ENCODE results near the gene TRIM34.
"Not testable (repeated sequence)": the region's sequence is repeated elsewhere in the genome, so short reads cannot be mapped to it uniquely, and the experiment has no call there.

The TRIM34 gene

GRCh38 chr11:5624489-5625279 is at the start of gene TRIM34:
Gene TRIM34, plus strand, starts transcription at chr11:5625001. Its CDS starts 7,331 bp downstream, at chr11:5632332.
- DNase-seq (ENCODE audit: low read depth in 2 of 3, low spot score in 1 of 3) = peak; percentile 29 to 60 (median 30)

- DNase-seq (ENCODE audit: low read depth in 2 of 3, low spot score in 1 of 3) = no peak
Observed at GRCh38 chr11:5575152-5575551, 49.6 kb upstream of the TRIM34 start.

GRCh38 chr11:5577101-5577500 is 47.7 kb upstream of the TRIM34 start:
- DNase-seq (ENCODE audit: low read depth in 2 of 3, low spot score in 1 of 3) = no peak

DNA sequence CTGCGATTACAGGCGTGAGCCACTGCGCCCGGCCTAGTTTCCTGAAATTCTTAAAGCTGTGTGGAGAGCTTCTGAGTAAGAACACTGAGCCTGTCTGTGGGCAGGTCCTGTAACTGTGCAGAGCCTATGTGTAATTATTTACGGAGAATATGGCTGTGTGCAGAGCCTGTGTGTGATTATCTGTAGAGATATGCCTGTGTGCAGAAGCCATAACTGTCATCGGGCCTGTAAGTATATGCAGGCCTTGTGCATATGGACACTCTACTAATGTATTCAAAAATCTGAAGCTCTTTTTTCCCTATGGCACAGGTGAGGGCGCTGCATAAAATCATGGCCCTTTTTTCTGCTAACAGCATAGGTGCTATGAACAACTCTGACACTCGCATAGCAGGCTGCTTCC is 44.2 kb upstream of the TRIM34 start, which contains the start of gene OR52B6:
Gene OR52B6 (plus strand): TSS at position 301 of the 400 bp plus-strand sequence. CDS start 0 bp downstream, at position 301.
- DNase-seq (ENCODE audit: low read depth in 2 of 3, low spot score in 1 of 3) = no peak

- DNase-seq (ENCODE audit: low read depth in 2 of 3, low spot score in 1 of 3) = no peak
Observed at GRCh38 chr11:5581014-5581413, 43.8 kb upstream of the TRIM34 start.

- not testable (repeated sequence) for DNase-seq (ENCODE audit: low read depth in 2 of 3, low spot score in 1 of 3)
Observed at GRCh38 chr11:5584458-5584857, 40.3 kb upstream of the TRIM34 start.

DNA sequence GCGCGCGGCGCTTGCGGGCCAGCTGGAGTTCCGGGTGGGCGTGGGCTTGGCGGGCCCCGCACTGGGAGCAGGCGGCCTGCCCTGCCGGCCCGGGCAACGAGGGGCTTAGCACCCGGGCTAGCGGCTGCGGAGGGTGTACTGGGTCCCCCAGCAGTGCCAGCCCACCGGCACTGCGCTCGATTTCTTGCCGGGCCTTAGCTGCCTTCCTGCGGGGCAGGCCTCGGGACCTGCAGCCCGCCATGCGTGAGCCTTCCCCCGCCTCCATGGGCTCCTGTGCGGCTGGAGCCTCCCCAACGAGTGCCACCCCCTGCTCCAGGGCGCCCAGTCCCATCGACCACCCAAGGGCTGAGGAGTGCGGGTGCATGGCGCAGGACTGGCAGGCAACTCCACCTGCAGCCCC is 34.9 kb upstream of the TRIM34 start:
- not testable (repeated sequence) for DNase-seq (ENCODE audit: low read depth in 2 of 3, low spot score in 1 of 3)

DNA sequence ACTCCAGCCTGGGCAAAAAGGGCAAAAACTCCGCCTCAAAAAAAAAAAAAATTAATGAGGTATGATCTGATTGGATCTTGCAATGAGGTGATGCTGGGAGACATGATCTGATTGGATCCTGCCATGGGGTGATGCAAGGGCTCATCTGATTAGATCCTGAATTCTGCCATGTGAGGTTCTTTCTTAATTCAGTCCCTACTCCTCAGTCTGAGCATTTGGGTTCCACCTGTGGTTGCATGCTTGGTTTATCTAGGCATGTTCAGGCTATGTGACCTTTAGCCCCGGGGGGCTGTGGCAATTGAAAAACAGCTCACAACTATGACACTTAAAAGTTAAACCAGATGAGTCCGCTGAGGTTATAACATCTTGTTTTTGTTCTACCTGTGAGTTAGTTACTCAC is 33.2 kb upstream of the TRIM34 start:
- DNase-seq (ENCODE audit: low read depth in 2 of 3, low spot score in 1 of 3) = no peak

- DNase-seq (ENCODE audit: low read depth in 2 of 3, low spot score in 1 of 3) = no peak
Observed at GRCh38 chr11:5592615-5593014, 32.2 kb upstream of the TRIM34 start.

DNA sequence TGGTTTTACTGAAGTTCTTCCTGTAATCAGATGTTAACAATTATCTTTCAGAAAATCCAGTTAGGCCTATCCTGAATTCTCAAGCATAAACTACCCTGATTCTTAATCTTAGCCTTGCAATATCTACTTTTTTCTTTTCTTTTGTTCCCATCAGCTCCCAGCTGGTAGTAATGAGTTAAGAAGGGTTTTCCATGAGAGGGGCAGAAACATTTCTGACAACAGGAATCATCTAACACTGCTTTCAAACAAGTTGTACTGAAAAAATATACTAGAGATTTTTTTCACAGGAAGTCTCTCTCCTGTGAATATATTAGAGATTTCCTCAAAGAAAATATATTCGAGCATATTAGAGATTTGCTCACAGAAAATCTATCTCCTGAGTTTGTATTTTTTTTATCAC is 31.7 kb upstream of the TRIM34 start:
- DNase-seq (ENCODE audit: low read depth in 2 of 3, low spot score in 1 of 3) = no peak

- DNase-seq (ENCODE audit: low read depth in 2 of 3, low spot score in 1 of 3) = no peak
Observed at GRCh38 chr11:5596607-5597201, 28.1 kb upstream of the TRIM34 start, which contains the start of gene TRIM6. Gene TRIM6, plus strand, starts transcription at chr11:5596637. Its CDS starts 261 bp downstream, at chr11:5596898.

GRCh38 chr11:5597953-5598352 is 26.8 kb upstream of the TRIM34 start:
- no peak for DNase-seq (ENCODE audit: low read depth in 2 of 3, low spot score in 1 of 3)

DNA sequence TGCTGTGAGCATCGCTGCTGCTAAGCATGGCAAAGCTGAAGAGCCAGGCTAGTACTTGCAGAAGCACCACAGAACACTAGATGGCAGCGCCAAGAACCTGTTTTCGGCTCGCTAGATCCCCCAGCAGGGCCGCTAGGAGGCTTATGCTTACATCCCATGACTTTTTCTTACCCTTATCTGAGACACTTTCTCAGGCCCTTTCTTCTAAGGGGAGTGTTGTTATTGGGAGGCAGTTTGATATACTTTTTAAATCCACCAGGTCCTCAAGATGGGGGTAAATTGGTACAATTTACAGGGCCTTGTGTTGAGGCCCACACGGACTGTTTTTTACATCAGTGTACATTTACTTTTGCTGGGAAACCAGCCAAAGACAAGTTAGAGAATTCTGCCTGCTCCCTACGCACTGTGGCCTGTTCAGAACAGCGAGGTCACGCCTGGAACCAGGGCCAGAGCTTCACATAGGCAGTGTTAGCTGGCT is 24.4 kb upstream of the TRIM34 start:
- peak; percentile 35 to 41 (median 38) for DNase-seq (ENCODE audit: low read depth in 2 of 3, low spot score in 1 of 3)

GRCh38 chr11:5602791-5603190 is 22.0 kb upstream of the TRIM34 start:
- DNase-seq (ENCODE audit: low read depth in 2 of 3, low spot score in 1 of 3) = not testable (repeated sequence)

DNA sequence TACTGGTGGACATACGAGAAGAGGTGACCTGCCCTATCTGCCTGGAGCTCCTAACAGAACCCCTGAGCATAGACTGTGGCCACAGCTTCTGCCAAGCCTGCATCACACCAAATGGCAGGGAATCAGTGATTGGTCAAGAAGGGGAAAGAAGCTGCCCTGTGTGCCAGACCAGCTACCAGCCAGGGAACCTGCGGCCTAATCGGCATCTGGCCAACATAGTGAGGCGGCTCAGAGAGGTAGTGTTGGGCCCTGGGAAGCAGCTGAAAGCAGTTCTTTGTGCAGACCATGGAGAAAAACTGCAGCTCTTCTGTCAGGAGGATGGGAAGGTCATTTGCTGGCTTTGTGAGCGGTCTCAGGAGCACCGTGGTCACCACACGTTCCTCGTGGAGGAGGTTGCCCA is 21.5 kb upstream of the TRIM34 start:
- DNase-seq (ENCODE audit: low read depth in 2 of 3, low spot score in 1 of 3) = no peak

GRCh38 chr11:5604896-5605295 is 19.9 kb upstream of the TRIM34 start:
- DNase-seq (ENCODE audit: low read depth in 2 of 3, low spot score in 1 of 3) = no peak

GRCh38 chr11:5605849-5606248 is 19.0 kb upstream of the TRIM34 start:
- DNase-seq (ENCODE audit: low read depth in 2 of 3, low spot score in 1 of 3) = no peak

GRCh38 chr11:5608808-5609207 is 16.0 kb upstream of the TRIM34 start:
- no peak for DNase-seq (ENCODE audit: low read depth in 2 of 3, low spot score in 1 of 3)

DNA sequence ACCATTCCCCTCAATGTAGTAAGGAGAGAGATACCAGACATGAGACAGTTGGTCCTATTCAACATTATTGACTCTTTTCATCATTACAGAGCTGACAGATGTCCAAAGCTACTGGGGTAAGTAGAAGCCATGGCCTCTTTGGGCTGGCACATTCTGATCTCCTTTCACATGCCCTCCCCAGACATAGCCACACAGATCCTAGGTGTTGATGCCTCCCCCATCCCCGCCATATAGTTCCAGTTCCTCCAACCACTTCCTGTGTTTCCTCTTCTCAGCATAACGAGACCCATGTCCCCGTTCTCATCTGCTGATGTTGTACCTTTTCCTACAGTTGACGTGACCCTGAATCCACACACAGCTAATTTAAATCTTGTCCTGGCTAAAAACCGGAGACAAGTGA is 14.4 kb upstream of the TRIM34 start:
- no peak for DNase-seq (ENCODE audit: low read depth in 2 of 3, low spot score in 1 of 3)

- DNase-seq (ENCODE audit: low read depth in 2 of 3, low spot score in 1 of 3) = no peak
Observed at GRCh38 chr11:5611627-5612026, 13.2 kb upstream of the TRIM34 start.

DNA sequence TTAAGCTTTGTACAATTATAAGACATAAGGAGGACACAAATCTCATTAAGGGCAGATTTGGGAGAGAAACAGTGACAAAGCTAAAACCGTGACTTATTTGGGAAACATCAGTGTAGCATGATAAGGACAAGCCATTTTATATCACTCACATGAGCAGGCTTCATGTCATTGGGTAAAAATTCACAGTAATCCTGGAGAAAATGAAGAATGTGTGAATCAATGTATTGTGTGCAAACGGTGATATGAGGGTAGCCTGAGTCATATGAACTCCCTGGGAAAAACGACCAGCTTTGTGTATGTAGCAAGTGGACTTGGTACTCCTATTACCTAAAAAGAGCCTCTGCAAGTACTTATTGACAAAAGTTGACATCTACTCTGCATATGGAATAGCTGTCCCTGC is 6.0 kb upstream of the TRIM34 start:
- DNase-seq (ENCODE audit: low read depth in 2 of 3, low spot score in 1 of 3) = no peak

Measured in stimulated activated CD4-positive, alpha-beta T cell treated with anti-CD3 and anti-CD28 coated beads, Interleukin-12 subunit alpha, Interleukin-12 subunit beta, amount 100 ng/mL, for 48 hours (primary cell).